DND-41 (cell line): ENCODE measurements around the gene IFT20.

ENCODE experiments used
- ATAC-seq: fragments of 200-7000 bp; cut with Tn5 transposase; 3 replicates; pipeline ENCODE4 v1.9.1; 2021; ENCODE audit warnings: low read depth; ENCODE audit not compliant: insufficient read depth
- DNase-seq: peaks from one replicate; pipeline ENCODE4 v3.0.0-alpha.2; 2020
- H2AFZ ChIP-seq: 2 replicates; pipeline ENCODE4 v1.6.0; 2012; ENCODE audit warnings: low read depth, low read length
- H3K27ac ChIP-seq: 2 replicates; pipeline ENCODE4 v1.5.1; 2012; ENCODE audit warnings: low read length, inconsistent platforms
- H3K27me3 ChIP-seq: fragments of 200-600 bp; sonication (generic); 2 replicates; pipeline ENCODE4 v1.6.0; 2012; ENCODE audit warnings: low read length, mild to moderate bottlenecking, inconsistent platforms; ENCODE audit not compliant: insufficient read depth, poor library complexity
- H3K36me3 ChIP-seq: 2 replicates; pipeline ENCODE4 v1.5.1; 2012; ENCODE audit warnings: low read length, inconsistent platforms; ENCODE audit not compliant: insufficient read depth
- H3K4me1 ChIP-seq: 2 replicates; pipeline ENCODE4 v1.5.1; 2012; ENCODE audit warnings: mild to moderate bottlenecking, low read length; ENCODE audit not compliant: insufficient read depth
- H3K4me2 ChIP-seq: 2 replicates; pipeline ENCODE4 v1.6.0; 2012; ENCODE audit warnings: mild to moderate bottlenecking, moderate library complexity, low read length, inconsistent platforms; ENCODE audit not compliant: insufficient read depth
- H3K4me3 ChIP-seq, 2 experiments: fragments of 200-600 bp in 1 of 2; shearing (Covaris generic) in 1 of 2; 2 replicates each; pipeline ENCODE4 v1.5.1; 2012 to 2016; ENCODE audit warnings: inconsistent platforms in 2 of 2, low read length in 2 of 2, mild to moderate bottlenecking in 2 of 2, low read depth in 1 of 2, moderate library complexity in 1 of 2
- H3K79me2 ChIP-seq: 2 replicates; pipeline ENCODE4 v1.6.0; 2012; ENCODE audit warnings: low read length, inconsistent platforms; ENCODE audit not compliant: insufficient read depth
- H3K9ac ChIP-seq: 2 replicates; pipeline ENCODE4 v1.6.0; 2012; ENCODE audit warnings: low read depth, mild to moderate bottlenecking, inconsistent platforms, low read length, moderate library complexity
- H3K9me3 ChIP-seq: 2 replicates; pipeline ENCODE4 v1.5.1; 2012; ENCODE audit warnings: low read length, moderate library complexity, mild to moderate bottlenecking, inconsistent platforms; ENCODE audit not compliant: insufficient read depth, severe bottlenecking
- H4K20me1 ChIP-seq: 2 replicates; pipeline ENCODE4 v1.6.0; 2012; ENCODE audit warnings: low read length; ENCODE audit not compliant: insufficient read depth
- EZH2 ChIP-seq: IDR thresholded peaks from 3 replicates; pipeline ENCODE4 v1.6.1; 2012; ENCODE audit warnings: borderline replicate concordance, low read depth, mild to moderate bottlenecking, moderate library complexity, low read length, inconsistent platforms; ENCODE audit not compliant: severe bottlenecking
- TF ChIP-seq, protein P1 (sequence below): IDR thresholded peaks from 2 replicates; pipeline ENCODE4 v1.5.1; 2012; ENCODE audit warnings: borderline replicate concordance, low read length, moderate library complexity, mild to moderate bottlenecking; ENCODE audit not compliant: poor library complexity, severe bottlenecking; ENCODE audit errors: extremely low read depth

Gene IFT20

GRCh38 chr17:28350271-28350670 is 15.0 kb upstream of the IFT20 start:
- H3K9me3 ChIP-seq = no peaks in the 10 kb centered on the region
- H4K20me1 ChIP-seq = peaks cover 15% of the 10 kb centered on the region; the same call in 1 of the 2 replicates
- ATAC-seq (no peak), DNase-seq (no peak)
- H2AFZ ChIP-seq = no peak overlapping the region
- no peak overlapping the region for H3K9ac ChIP-seq
- no peaks in the 10 kb centered on the region for H3K27me3 ChIP-seq
- H3K4me1 ChIP-seq = peaks cover 4% of the 10 kb centered on the region; the same call in 1 of the 2 replicates
- H3K36me3 ChIP-seq = peaks cover 94% of the 10 kb centered on the region
- no peak overlapping the region for H3K4me2 ChIP-seq
- no peak overlapping the region for H3K4me3 ChIP-seq
- H3K79me2 ChIP-seq = peaks cover 1% of the 10 kb centered on the region; the same call in 1 of the 2 replicates
- TF ChIP-seq, protein P1, sequence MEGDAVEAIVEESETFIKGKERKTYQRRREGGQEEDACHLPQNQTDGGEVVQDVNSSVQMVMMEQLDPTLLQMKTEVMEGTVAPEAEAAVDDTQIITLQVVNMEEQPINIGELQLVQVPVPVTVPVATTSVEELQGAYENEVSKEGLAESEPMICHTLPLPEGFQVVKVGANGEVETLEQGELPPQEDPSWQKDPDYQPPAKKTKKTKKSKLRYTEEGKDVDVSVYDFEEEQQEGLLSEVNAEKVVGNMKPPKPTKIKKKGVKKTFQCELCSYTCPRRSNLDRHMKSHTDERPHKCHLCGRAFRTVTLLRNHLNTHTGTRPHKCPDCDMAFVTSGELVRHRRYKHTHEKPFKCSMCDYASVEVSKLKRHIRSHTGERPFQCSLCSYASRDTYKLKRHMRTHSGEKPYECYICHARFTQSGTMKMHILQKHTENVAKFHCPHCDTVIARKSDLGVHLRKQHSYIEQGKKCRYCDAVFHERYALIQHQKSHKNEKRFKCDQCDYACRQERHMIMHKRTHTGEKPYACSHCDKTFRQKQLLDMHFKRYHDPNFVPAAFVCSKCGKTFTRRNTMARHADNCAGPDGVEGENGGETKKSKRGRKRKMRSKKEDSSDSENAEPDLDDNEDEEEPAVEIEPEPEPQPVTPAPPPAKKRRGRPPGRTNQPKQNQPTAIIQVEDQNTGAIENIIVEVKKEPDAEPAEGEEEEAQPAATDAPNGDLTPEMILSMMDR = no peak
- no peak for TF ChIP-seq EZH2
- no peak overlapping the region for H3K27ac ChIP-seq

DNA sequence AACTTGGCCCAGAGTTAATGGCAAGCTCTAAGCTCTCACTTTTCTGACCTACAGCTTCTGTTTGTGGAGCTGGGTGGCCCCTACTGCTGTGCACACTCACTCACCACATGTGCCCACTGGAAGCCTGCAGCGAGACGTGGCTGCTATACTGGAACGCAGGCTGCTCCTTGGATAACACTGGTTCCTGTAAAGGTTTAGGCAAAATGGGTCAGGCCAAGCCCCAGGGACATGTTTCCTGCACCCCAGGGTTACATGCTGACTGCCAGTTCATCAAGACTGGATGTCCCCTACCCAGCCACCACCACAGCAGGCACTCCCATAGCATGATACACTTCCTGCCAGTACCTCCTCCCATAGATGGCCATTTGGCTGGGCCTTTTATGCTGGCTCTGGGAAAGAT is 13.7 kb upstream of the IFT20 start:
- no peak overlapping the region for H3K9ac ChIP-seq
- no peak overlapping the region for H3K4me2 ChIP-seq
- DNase-seq (no peak), ATAC-seq (no peak)
- H2AFZ ChIP-seq = no peak overlapping the region
- peaks cover 93% of the 10 kb centered on the region for H3K36me3 ChIP-seq
- no peak overlapping the region for H3K27ac ChIP-seq
- no peaks in the 10 kb centered on the region; the same call in 1 of the 2 replicates for H3K79me2 ChIP-seq
- TF ChIP-seq EZH2 = no peak
- TF ChIP-seq, protein P1 = no peak
- H3K27me3 ChIP-seq = no peaks in the 10 kb centered on the region
- H4K20me1 ChIP-seq = peaks cover 15% of the 10 kb centered on the region; the same call in 1 of the 2 replicates
- no peak overlapping the region for H3K4me3 ChIP-seq
- no peaks in the 10 kb centered on the region for H3K4me1 ChIP-seq
- H3K9me3 ChIP-seq = no peaks in the 10 kb centered on the region

- Histone ChIP-seq H3K4me2 (no peak overlapping the region), H3K9me3 (no peaks in the 10 kb centered on the region), H3K4me3 (no peak overlapping the region), H3K27ac (no peak overlapping the region), H3K9ac (no peak overlapping the region), H3K79me2 (no peaks in the 10 kb centered on the region), H2AFZ (no peak overlapping the region), H4K20me1 (peaks cover 20% of the 10 kb centered on the region; the same call in 1 of the 2 replicates), H3K36me3 (peaks cover 93% of the 10 kb centered on the region), H3K4me1 (no peaks in the 10 kb centered on the region), H3K27me3 (no peaks in the 10 kb centered on the region)
- TF ChIP-seq, protein P1 = no peak
- TF ChIP-seq EZH2 = no peak
- DNase-seq (no peak), ATAC-seq (no peak)
These were observed 12.1 kb upstream of the IFT20 start for GRCh38 chr17:28347261-28347891.
